GM08714 (cell line): ENCODE results near the gene CUX1.

Experiments
- H3K4me3 ChIP-seq: fragments of 200-500 bp; sonication (Bioruptor generic); 2 replicates; pipeline ENCODE4 v1.5.1; 2014; ENCODE audit warnings: mild to moderate bottlenecking, low read length, inconsistent platforms
- ZNF274 ChIP-seq: IDR thresholded peaks from 2 replicates; pipeline ENCODE4 v1.6.1; 2012; ENCODE audit warnings: mild to moderate bottlenecking, low read depth, low read length

The CUX1 gene

GRCh38 chr7:101906291-101907240, 89.1 kb downstream of the CUX1 start:
- TF ChIP-seq ZNF274: no peak

GRCh38 chr7:101910991-101911799, 93.8 kb downstream of the CUX1 start:
- no peak overlapping the region for H3K4me3 ChIP-seq
- no peak for TF ChIP-seq ZNF274

More at GRCh38 chr7:101906291-101907240, 89.1 kb downstream of the CUX1 start:
- no peak overlapping the region for H3K4me3 ChIP-seq

GRCh38 chr7:101911800-101912715, 94.6 kb downstream of the CUX1 start:
- no peak for TF ChIP-seq ZNF274
- no peak overlapping the region for H3K4me3 ChIP-seq

- H3K4me3 ChIP-seq: no peak overlapping the region
- TF ChIP-seq ZNF274: no peak
These were observed 95.3 kb downstream of the CUX1 start for GRCh38 chr7:101912716-101913110.

GRCh38 chr7:101913247-101913721, 95.9 kb downstream of the CUX1 start:
- no peak for TF ChIP-seq ZNF274
- no peak overlapping the region for H3K4me3 ChIP-seq

GRCh38 chr7:101913851-101914250, 96.4 kb downstream of the CUX1 start:
- no peak for TF ChIP-seq ZNF274
- H3K4me3 ChIP-seq: no peak overlapping the region

- TF ChIP-seq ZNF274: no peak
- no peak overlapping the region for H3K4me3 ChIP-seq
These were observed 97.6 kb downstream of the CUX1 start for GRCh38 chr7:101915000-101915399.

- TF ChIP-seq ZNF274: no peak
- H3K4me3 ChIP-seq: no peak overlapping the region
These were observed 98.8 kb downstream of the CUX1 start for GRCh38 chr7:101916041-101916800.

GRCh38 chr7:101916876-101917275, 99.5 kb downstream of the CUX1 start:
- no peak for TF ChIP-seq ZNF274

GRCh38 chr7:101917566-101917965, 100.1 kb downstream of the CUX1 start:
- no peak for TF ChIP-seq ZNF274
- no peak overlapping the region for H3K4me3 ChIP-seq

More at GRCh38 chr7:101916876-101917275, 99.5 kb downstream of the CUX1 start:
- no peak overlapping the region for H3K4me3 ChIP-seq

GRCh38 chr7:101918426-101918825, 101.0 kb downstream of the CUX1 start:
- TF ChIP-seq ZNF274: no peak

GRCh38 chr7:101919363-101920115, 102.1 kb downstream of the CUX1 start:
- no peak for TF ChIP-seq ZNF274
- no peak overlapping the region for H3K4me3 ChIP-seq

More at GRCh38 chr7:101918426-101918825, 101.0 kb downstream of the CUX1 start:
- H3K4me3 ChIP-seq: no peak overlapping the region
